ENCODE measurements around the gene RALGPS1. TPM values are rescaled to one million over a fixed set of nuclear protein-coding genes. Genes with fewer than 3 reads are reported as not detected.

Gene RALGPS1
- total and polyA plus RNA-seq, 2 of the 13 experiments (the other 11 are each of a cell fraction or from before 2014, with no cell fraction given), result 3.7 to 6.5 TPM

DNA sequence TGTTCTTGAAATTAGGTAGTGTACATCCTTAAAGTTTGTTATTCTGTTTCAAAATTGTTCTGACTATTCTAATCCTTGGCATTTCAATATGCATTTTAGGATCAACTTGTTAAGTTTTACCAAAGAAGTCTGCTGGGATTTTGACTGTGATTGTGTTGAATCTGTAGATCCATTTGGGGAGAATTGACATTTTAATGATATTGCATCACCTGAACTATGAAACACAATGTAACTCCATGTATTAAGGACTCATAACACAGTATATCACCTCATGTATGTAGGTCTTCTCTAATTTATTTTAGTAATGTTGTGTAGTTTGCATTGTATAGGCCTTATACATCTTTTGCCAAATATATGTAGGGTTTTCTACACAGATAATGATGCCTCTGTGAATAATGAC lies 77.8 kb downstream of the RALGPS1 start:
- POLR2A ChIA-PET, result no interaction called here
- in situ Hi-C loops (cut with HindIII; ENCODE audit: extremely low pct_ligation_motif_present, low pct_unique_long_range_greater_than_20kb) (no loop called here), intact Hi-C loops (cut with micrococcal nuclease; ENCODE audit: unreplicated experiment) (no loop called here)
- TF ChIP-seq MED8 (CRISPR knock-in tag; IDR thresholded peaks at IDR 0.05; ENCODE audit: insufficient replicate concordance) (no peak), CEBPB (IDR thresholded peaks at IDR 0.05; ENCODE audit: borderline replicate concordance, low read depth, low read length) (peak; percentile 28; the same call in 1 of the 2 replicates)
- no peak for FAIRE-seq
- Histone ChIP-seq H4K20me1 (ENCODE audit: insufficient read depth, low read length) (no peaks in the 10 kb centered on the region), H3K9me3 (ENCODE audit: low read length) (peaks cover 14% of the 10 kb centered on the region), H3K4me1 (ENCODE audit: insufficient read depth, low read length) (no peaks in the 10 kb centered on the region), H3K9ac (ENCODE audit: insufficient read depth, low read depth, low read length) (no peak overlapping the region), H3K4me3 (replicated peaks in 1 of 3; ENCODE audit: insufficient read depth in 1 of 3, low read depth in 2 of 3, low read length in 3 of 3) (no peak overlapping the region), H3K79me2 (ENCODE audit: insufficient read depth, low read length) (no peaks in the 10 kb centered on the region), H3K36me3 (replicated peaks in 1 of 2; ENCODE audit: control insufficient read depth in 1 of 2, insufficient read depth in 2 of 2, low read length in 2 of 2) (no peaks in the 10 kb centered on the region), H3K4me2 (ENCODE audit: low read depth, low read length) (no peak overlapping the region), H3K27ac (ENCODE audit: extremely low read length, insufficient read depth, low read length) (no peak overlapping the region), H3K27me3 (ENCODE audit: control insufficient read depth in 1 of 2, insufficient read depth in 2 of 2, low read length in 2 of 2) (no peaks in the 10 kb centered on the region), H2AFZ (ENCODE audit: low read length) (no peak overlapping the region)
- no TSS peak for BruUV-seq (replicated peaks)
- CTCF ChIA-PET (ENCODE audit: low intra/inter-chr PET ratio, low total read pairs), result no interaction called here
- no peak for DNase-seq (ENCODE audit: low spot score)
- ATAC-seq, result no peak

- no peak for DNase-seq (ENCODE audit: low spot score)
- BruUV-seq (replicated peaks), result no TSS peak
- Histone ChIP-seq H2AFZ (ENCODE audit: low read length) (no peak overlapping the region), H3K27me3 (ENCODE audit: control insufficient read depth in 1 of 2, insufficient read depth in 2 of 2, low read length in 2 of 2) (no peaks in the 10 kb centered on the region), H3K9me3 (ENCODE audit: low read length) (no peaks in the 10 kb centered on the region), H3K36me3 (replicated peaks in 1 of 2; ENCODE audit: control insufficient read depth in 1 of 2, insufficient read depth in 2 of 2, low read length in 2 of 2) (no peaks in the 10 kb centered on the region), H3K4me1 (ENCODE audit: insufficient read depth, low read length) (no peaks in the 10 kb centered on the region), H3K79me2 (ENCODE audit: insufficient read depth, low read length) (no peaks in the 10 kb centered on the region), H3K4me3 (replicated peaks in 1 of 3; ENCODE audit: insufficient read depth in 1 of 3, low read depth in 2 of 3, low read length in 3 of 3) (no peak overlapping the region), H3K4me2 (ENCODE audit: low read depth, low read length) (no peak overlapping the region), H3K27ac (ENCODE audit: extremely low read length, insufficient read depth, low read length) (no peak overlapping the region), H4K20me1 (ENCODE audit: insufficient read depth, low read length) (no peaks in the 10 kb centered on the region), H3K9ac (ENCODE audit: insufficient read depth, low read depth, low read length) (no peak overlapping the region)
- no peak for ATAC-seq
- no peak for FAIRE-seq
- intact Hi-C loops (cut with micrococcal nuclease; ENCODE audit: unreplicated experiment) (no loop called here), in situ Hi-C loops (cut with HindIII; ENCODE audit: extremely low pct_ligation_motif_present, low pct_unique_long_range_greater_than_20kb) (no loop called here)
- CTCF ChIA-PET (ENCODE audit: low intra/inter-chr PET ratio, low total read pairs), result no interaction called here
- POLR2A ChIA-PET, result no interaction called here
- 57% methylated on average over 2 of the region's 2 CpGs for WGBS (ENCODE audit: low lambda C conversion rate)
- TF ChIP-seq NR0B2 (CRISPR knock-in tag; IDR thresholded peaks at IDR 0.05) (no peak), ZBTB49 (CRISPR knock-in tag; IDR thresholded peaks at IDR 0.05; ENCODE audit: borderline replicate concordance) (no peak), TRAFD1 (CRISPR knock-in tag; IDR thresholded peaks at IDR 0.05; ENCODE audit: borderline replicate concordance) (no peak), NPAS2 (CRISPR knock-in tag; IDR thresholded peaks at IDR 0.05; ENCODE audit: borderline replicate concordance) (no peak), RELA (CRISPR knock-in tag; IDR thresholded peaks at IDR 0.05) (no peak), PHF8 (CRISPR knock-in tag; IDR thresholded peaks at IDR 0.05) (no peak), MTF2 (CRISPR knock-in tag; IDR thresholded peaks at IDR 0.05; ENCODE audit: borderline replicate concordance) (no peak)
- TF ChIP-seq, protein P1, sequence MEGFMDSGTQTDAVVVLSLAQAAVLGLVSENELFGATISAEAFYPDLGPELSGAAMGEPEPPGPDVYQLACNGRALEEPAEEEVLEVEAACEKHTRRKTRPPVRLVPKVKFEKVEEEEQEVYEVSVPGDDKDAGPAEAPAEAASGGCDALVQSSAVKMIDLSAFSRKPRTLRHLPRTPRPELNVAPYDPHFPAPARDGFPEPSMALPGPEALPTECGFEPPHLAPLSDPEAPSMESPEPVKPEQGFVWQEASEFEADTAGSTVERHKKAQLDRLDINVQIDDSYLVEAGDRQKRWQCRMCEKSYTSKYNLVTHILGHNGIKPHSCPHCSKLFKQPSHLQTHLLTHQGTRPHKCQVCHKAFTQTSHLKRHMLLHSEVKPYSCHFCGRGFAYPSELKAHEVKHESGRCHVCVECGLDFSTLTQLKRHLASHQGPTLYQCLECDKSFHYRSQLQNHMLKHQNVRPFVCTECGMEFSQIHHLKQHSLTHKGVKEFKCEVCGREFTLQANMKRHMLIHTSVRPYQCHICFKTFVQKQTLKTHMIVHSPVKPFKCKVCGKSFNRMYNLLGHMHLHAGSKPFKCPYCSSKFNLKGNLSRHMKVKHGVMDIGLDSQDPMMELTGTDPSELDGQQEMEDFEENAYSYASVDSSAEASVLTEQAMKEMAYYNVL (CRISPR knock-in tag; IDR thresholded peaks at IDR 0.05; ENCODE audit: borderline replicate concordance), result no peak
Observed at GRCh38 chr9:126999315-127000068, 84.9 kb downstream of the RALGPS1 start.

All from HepG2 (cell line).